GM18870 (cell line): ENCODE measurements around the gene SLC2A4.
"Not testable (repeated sequence)": the region's sequence is repeated elsewhere in the genome, so short reads cannot be mapped to it uniquely, and the experiment has no call there.

Experiments used
- ATAC-seq: cut with Tn5 transposase; IDR thresholded peaks from one replicate; pipeline ENCODE4 v1.9.1; 2021; ENCODE audit warnings: moderate library complexity; ENCODE audit not compliant: unreplicated experiment

Gene SLC2A4

DNA sequence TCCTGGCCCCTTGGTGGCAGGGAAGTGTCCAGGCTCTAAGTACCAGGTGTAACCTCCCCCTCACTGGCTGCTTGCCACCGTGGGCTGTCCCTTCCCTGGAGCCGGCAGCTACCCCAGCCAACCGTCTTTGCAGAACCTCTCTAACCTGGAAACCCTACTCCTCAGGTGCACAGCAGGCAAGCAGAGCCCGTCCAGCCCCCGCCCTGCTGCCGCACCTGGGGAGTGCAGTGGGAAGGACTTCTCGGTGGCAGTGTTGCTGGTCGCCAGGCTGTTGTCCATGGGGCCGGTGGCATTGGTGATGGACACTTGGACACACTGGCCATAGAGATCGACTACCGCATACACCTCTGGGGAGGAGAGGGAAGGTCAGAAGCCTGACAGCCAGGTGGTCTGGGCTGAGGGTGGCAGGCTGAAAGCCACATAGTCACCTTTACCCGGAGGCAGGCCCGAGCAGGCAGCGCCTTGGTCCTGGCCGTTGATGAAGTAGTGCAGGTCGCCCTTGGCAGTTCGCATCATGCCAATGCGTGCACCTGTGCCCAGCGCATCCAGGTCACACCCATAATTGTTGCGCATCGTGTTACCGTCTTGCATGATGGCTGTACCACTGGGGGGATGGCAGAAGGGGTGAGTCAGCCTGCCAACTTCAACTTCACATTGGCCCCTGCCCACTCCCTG lies 41.1 kb downstream of the SLC2A4 start:
- no peak for ATAC-seq

DNA sequence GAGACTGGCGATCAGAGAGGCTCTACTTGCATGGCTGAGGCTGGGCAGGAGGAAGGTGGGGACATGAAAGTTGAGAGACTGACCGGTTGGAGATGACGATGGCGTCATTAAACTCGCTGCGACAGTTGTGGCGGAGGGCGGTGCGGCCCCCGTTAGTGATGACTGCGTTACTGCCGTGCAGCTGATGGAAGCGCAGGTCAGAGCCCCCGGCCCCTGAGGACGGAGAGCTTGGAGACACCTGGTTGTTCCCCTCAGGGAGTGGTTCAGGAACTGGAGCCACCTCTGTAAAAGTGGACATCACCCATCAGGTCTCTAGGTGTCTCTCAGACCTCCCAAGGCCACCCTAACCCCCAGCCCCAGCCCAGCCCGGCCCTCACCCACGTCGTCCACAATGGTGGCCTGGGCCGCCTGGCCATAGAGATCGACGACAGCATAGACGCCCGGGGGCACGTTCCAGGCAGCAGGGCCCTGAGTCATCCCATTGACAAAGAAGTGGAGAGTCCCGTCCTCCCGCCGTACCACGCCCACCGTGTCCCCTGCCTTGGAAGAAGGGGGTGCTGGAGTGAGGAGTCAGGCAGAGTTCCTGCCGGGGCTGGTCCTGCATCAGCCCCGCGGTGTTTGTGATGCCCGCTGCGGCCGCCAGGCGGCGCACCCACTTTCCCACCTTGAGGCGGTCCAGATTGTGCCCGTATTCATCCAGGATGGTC lies 42.4 kb downstream of the SLC2A4 start:
- ATAC-seq, result no peak

DNA sequence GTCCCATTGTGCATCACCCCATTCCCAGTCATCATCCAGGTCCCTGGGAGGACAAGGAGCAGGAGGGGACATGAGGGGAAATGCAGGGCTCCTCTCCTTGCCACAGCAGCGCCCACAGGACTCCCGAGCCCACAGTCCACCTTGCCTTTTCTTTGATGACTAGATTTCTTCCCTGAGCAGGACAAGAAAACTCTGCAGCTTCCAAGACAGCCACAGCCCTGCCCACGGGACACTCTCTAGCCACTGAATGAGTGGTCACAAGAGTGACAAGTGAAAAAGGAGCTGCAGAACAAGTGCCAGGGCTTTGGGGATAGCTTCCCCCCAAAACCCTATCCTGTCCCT lies 42.9 kb downstream of the SLC2A4 start:
- no peak for ATAC-seq

GRCh38 chr17:7325031-7325528 lies 43.6 kb downstream of the SLC2A4 start:
- ATAC-seq, result no peak

GRCh38 chr17:7326186-7326585 lies 44.7 kb downstream of the SLC2A4 start:
- no peak for ATAC-seq

DNA sequence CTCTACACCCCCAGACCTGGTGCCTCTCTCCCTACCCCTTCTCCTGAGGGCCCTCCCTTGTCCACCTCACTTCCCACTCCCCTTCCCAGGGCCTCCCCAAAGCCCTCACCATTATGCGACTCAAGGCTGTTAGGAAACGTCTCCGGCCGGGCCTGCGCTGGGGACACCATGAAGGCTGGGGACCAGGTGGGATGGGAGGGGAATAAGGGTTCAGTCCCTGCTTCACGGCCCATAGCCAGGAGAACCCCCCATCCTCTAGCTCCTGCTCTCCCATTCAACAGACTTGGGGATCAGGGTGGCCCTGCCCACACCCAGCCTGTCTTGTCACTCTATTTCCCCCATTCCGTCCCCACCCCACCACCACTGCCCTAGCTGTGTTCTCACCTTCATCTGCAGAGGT lies 45.5 kb downstream of the SLC2A4 start:
- ATAC-seq, result no peak

GRCh38 chr17:7327501-7327900 lies 46.0 kb downstream of the SLC2A4 start:
- ATAC-seq, result no peak

- ATAC-seq, result no peak
Observed at GRCh38 chr17:7328009-7328408, 46.5 kb downstream of the SLC2A4 start.

GRCh38 chr17:7328840-7329373 lies 47.4 kb downstream of the SLC2A4 start, which contains the start of gene NEURL4:
Gene NEURL4 (minus strand): TSS chr17:7329335. CDS start chr17:7329312, 23 bp downstream.
- peak; percentile 6 for ATAC-seq

GRCh38 chr17:7329374-7329996 lies 48.0 kb downstream of the SLC2A4 start:
- ATAC-seq, result peak; percentile 49

GRCh38 chr17:7329997-7330637 lies 48.6 kb downstream of the SLC2A4 start:
- peak; percentile 30 for ATAC-seq

GRCh38 chr17:7330638-7331015 lies 49.1 kb downstream of the SLC2A4 start:
- no peak for ATAC-seq

DNA sequence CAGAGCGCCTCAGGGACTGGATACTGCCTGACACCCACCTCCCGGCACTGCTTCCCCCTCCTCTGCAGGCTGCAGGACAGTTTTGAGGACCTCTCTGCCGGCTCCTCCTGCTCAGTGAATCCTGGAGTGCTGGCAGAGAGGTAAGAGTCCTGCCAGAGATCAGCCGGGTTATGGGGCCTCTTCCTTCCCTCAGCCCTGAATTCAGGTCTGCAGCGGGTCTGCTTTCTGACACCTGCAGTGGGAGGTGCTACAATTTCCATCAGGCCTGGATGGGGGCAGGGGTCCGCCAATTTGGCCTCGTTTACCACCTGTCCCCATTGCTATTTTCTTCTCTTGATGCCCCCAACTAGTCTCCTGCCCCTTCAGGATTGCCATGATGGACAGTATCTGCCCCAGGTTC lies 50.6 kb downstream of the SLC2A4 start:
- no peak for ATAC-seq

- ATAC-seq, result not testable (repeated sequence)
Observed at GRCh38 chr17:7332600-7333069, 51.1 kb downstream of the SLC2A4 start.

DNA sequence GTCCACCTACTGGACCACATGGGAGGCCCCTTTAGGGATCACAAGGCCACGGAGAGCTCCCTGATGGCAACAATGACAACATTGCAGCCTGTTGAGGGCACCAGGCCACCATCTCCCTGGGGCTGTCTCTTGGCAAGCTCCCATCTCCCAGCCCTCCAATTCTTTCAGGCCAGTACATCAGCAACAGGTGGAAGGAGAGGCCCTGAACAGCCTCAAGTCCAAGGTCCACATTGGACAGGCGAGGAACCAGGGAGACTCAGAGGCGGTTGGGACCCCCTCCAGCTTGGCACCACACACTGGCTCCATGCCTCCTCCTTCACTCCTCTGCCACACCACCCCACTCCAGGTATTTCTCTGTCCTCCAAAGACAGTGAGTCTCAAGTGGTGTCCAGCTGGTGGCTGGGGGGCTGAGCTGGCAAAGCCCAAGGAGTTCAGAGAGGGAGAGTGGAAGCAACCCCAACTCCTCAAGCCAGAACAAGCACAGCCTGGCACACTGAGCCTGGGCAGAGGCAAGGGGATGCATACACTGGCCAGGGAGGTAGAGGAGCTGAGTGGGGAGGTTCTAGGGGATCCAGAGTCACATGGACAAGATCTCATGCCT lies 53.5 kb downstream of the SLC2A4 start:
- no peak for ATAC-seq

DNA sequence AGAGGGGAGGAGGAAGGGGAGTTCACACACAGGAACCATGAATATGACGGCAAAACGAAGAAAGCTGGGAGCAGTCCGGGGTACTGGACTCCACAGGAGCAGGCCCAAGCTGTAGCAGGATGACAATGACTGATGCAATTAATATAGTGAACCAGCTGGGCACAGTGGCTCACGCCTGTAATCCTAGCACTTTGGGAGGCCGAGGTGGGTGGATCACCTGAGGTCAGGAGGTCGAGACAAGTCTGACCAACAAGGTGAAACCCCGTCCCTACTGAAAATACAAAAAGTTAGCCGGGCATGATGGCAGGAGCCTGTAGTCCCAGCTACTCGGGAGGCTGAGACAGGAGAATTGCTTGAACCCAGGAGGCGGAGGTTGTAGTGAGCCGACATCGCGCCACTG lies 54.2 kb downstream of the SLC2A4 start:
- ATAC-seq, result not testable (repeated sequence)

DNA sequence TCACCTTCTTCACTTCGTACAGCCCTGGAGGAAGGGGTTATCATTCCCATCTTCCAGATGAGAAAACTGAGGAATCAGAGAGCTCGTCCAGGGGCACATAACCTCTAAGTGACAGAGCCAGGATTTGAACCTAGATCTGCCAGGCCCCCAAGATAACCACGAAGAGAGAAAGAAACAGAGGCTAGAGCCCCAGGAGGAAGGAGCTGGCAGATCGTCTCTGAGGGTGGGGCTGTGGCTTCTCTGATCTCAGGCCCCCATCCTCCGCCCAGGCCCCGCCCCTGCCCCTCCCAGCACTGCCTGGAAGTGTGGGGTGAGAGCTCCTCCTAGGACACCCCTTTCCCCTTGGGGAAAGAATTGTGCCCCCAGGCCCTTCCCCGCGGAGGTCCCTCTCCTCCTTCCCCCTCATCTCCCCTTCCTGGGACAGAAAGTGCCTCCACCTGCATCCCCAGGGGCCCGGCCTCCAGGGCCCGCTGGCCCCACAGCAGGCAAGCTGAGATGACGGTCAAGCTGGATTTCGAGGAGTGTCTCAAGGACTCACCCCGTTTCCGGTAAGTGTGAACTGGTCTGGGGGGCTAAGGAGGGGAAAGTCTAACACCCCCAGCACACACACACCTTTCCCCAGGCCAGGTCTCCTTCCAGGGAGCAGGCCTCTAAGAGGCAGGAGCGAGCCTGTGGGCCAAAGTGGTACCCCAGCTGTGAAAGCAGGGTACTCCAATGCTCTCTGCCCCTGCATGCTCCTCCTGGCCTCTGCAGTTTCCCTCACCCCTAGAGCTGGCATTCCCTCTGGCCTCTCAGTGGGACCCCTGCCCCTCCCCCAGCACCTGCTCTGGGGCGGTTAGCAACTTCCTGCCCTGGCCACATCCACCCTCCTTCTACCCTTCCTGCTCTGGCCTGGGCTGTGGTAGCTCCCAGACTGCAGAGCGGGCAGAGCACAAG lies 55.0 kb downstream of the SLC2A4 start, which contains the start of gene ACAP1:
Gene ACAP1 (plus strand): TSS at position 290 of the 936 bp plus-strand sequence. CDS start 206 bp downstream, at position 496.
- ATAC-seq, result no peak

DNA sequence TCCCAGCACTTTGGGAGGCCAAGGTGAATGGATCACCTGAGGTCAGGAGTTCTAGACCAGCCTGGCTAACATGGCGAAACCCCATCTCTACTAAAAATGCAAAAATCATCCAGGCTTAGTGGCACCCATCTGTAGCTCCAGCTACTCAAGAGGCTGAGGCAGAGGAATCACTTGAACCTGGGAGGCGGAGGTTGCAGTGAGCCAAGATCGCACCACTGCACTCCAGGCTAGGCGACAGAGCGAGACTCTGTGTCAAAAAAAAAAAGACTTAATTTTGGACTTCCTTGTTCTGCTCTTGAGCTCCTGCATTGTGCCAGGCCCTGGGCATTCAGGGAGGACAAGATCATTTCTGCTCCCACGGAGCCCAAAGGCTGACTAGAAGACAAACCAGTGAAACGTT lies 56.1 kb downstream of the SLC2A4 start:
- not testable (repeated sequence) for ATAC-seq
